ENCODE results near the gene THBS3. TPM values are rescaled to one million over a fixed set of nuclear protein-coding genes. Genes with fewer than 3 reads are reported as not detected.

Gene THBS3
- total and polyA plus RNA-seq, 2 of the 13 experiments (the other 11 are each of a cell fraction or from before 2014, with no cell fraction given): 0.86 to 3.6 TPM

DNA sequence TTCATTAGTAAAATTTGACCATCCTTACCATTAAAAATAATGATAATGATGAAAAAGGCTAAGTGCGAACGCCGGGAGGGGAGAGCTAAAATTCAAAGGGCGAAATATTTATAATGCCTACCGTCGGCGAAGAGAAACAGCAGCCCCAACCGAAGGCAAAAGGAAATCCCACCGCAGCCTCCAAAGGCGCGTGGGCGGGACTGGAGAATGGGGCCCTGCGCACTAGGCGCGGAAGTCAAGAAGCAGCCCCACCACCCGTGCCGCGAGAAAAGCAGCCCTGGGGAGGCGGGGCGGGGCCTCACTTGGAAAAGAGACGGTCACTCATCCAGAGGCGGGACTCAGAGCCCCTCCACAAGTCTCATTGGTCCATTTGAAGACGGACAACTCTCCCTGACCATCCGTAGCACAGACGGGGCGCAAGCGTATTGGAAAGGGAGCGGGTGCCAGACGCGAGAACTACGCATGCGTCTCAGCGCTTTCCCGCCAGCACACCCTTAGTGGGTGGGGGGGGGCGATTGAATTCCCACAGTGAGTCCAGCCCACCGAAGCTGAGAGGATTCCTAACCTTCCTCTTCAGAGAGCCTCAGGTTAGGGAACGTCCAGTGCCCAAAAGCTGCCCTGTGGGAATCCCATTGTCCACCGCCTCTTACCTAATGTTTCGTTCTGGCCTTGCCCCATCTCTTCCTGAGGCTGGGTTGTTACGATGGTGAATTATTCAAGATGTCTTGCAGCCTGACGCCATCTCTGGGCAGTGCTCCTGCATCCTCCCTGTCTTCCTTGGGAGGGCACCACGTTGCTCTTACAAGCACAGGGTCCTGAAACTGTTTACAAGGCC is 19.8 kb upstream of the THBS3 start (continued):
- TF ChIP-seq, protein P1, sequence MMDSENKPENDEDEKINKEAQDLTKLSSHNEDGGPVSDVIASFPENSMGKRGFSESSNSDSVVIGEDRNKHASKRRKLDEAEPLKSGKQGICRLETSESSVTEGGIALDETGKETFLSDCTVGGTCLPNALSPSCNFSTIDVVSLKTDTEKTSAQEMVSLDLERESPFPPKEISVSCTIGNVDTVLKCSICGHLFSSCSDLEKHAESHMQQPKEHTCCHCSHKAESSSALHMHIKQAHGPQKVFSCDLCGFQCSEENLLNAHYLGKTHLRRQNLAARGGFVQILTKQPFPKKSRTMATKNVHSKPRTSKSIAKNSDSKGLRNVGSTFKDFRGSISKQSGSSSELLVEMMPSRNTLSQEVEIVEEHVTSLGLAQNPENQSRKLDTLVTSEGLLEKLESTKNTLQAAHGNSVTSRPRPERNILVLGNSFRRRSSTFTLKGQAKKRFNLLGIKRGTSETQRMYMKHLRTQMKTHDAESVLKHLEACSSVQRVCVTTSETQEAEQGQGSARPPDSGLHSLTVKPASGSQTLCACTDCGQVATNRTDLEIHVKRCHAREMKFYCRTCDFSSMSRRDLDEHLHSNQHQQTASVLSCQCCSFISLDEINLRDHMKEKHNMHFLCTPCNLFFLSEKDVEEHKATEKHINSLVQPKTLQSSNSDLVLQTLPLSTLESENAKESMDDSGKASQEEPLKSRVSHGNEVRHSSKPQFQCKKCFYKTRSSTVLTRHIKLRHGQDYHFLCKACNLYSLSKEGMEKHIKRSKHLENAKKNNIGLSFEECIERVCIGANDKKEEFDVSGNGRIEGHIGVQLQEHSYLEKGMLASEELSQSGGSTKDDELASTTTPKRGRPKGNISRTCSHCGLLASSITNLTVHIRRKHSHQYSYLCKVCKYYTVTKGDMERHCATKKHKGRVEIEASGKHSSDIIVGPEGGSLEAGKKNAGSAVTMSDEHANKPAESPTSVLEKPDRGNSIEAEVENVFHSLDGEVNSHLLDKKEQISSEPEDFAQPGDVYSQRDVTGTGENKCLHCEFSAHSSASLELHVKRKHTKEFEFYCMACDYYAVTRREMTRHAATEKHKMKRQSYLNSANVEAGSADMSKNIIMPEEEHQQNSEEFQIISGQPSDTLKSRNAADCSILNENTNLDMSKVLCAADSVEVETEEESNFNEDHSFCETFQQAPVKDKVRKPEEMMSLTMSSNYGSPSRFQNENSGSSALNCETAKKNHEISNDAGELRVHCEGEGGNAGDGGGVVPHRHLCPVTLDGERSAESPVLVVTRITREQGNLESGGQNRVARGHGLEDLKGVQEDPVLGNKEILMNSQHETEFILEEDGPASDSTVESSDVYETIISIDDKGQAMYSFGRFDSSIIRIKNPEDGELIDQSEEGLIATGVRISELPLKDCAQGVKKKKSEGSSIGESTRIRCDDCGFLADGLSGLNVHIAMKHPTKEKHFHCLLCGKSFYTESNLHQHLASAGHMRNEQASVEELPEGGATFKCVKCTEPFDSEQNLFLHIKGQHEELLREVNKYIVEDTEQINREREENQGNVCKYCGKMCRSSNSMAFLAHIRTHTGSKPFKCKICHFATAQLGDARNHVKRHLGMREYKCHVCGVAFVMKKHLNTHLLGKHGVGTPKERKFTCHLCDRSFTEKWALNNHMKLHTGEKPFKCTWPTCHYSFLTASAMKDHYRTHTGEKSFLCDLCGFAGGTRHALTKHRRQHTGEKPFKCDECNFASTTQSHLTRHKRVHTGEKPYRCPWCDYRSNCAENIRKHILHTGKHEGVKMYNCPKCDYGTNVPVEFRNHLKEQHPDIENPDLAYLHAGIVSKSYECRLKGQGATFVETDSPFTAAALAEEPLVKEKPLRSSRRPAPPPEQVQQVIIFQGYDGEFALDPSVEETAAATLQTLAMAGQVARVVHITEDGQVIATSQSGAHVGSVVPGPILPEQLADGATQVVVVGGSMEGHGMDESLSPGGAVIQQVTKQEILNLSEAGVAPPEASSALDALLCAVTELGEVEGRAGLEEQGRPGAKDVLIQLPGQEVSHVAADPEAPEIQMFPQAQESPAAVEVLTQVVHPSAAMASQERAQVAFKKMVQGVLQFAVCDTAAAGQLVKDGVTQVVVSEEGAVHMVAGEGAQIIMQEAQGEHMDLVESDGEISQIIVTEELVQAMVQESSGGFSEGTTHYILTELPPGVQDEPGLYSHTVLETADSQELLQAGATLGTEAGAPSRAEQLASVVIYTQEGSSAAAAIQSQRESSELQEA (CRISPR knock-in tag; IDR thresholded peaks at IDR 0.05; ENCODE audit: not compliant biosample characterization): no peak
- TF ChIP-seq ZNF501 (CRISPR knock-in tag; IDR thresholded peaks at IDR 0.05): no peak; the same call in 1 of the 2 replicates
- TF ChIP-seq, protein P2, sequence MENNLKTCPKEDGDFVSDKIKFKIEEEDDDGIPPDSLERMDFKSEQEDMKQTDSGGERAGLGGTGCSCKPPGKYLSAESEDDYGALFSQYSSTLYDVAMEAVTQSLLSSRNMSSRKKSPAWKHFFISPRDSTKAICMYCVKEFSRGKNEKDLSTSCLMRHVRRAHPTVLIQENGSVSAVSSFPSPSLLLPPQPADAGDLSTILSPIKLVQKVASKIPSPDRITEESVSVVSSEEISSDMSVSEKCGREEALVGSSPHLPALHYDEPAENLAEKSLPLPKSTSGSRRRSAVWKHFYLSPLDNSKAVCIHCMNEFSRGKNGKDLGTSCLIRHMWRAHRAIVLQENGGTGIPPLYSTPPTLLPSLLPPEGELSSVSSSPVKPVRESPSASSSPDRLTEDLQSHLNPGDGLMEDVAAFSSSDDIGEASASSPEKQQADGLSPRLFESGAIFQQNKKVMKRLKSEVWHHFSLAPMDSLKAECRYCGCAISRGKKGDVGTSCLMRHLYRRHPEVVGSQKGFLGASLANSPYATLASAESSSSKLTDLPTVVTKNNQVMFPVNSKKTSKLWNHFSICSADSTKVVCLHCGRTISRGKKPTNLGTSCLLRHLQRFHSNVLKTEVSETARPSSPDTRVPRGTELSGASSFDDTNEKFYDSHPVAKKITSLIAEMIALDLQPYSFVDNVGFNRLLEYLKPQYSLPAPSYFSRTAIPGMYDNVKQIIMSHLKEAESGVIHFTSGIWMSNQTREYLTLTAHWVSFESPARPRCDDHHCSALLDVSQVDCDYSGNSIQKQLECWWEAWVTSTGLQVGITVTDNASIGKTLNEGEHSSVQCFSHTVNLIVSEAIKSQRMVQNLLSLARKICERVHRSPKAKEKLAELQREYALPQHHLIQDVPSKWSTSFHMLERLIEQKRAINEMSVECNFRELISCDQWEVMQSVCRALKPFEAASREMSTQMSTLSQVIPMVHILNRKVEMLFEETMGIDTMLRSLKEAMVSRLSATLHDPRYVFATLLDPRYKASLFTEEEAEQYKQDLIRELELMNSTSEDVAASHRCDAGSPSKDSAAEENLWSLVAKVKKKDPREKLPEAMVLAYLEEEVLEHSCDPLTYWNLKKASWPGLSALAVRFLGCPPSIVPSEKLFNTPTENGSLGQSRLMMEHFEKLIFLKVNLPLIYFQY (CRISPR knock-in tag; IDR thresholded peaks at IDR 0.05; ENCODE audit: borderline replicate concordance): no peak
- peak; percentile 55; the same call in 1 of the 2 replicates for TF ChIP-seq TSC22D2 (CRISPR knock-in tag; IDR thresholded peaks at IDR 0.05; ENCODE audit: borderline replicate concordance)
- no peak for TF ChIP-seq ZNF143 (CRISPR knock-in tag; IDR thresholded peaks at IDR 0.05)
- no peak for TF ChIP-seq BRCA1 (CRISPR knock-in tag; IDR thresholded peaks at IDR 0.05)
- TF ChIP-seq NKX3-1 (CRISPR knock-in tag; IDR thresholded peaks at IDR 0.05): no peak
- no peak for TF ChIP-seq MED8 (CRISPR knock-in tag; IDR thresholded peaks at IDR 0.05; ENCODE audit: insufficient replicate concordance)
- 0 out of 2 replicates have a peak, but pooled peaks have one; percentile 29 for TF ChIP-seq KAT7 (CRISPR knock-in tag; IDR thresholded peaks at IDR 0.05; ENCODE audit: borderline replicate concordance)
- TF ChIP-seq, protein P3, sequence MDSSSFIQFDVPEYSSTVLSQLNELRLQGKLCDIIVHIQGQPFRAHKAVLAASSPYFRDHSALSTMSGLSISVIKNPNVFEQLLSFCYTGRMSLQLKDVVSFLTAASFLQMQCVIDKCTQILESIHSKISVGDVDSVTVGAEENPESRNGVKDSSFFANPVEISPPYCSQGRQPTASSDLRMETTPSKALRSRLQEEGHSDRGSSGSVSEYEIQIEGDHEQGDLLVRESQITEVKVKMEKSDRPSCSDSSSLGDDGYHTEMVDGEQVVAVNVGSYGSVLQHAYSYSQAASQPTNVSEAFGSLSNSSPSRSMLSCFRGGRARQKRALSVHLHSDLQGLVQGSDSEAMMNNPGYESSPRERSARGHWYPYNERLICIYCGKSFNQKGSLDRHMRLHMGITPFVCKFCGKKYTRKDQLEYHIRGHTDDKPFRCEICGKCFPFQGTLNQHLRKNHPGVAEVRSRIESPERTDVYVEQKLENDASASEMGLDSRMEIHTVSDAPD (CRISPR knock-in tag; IDR thresholded peaks at IDR 0.05): no peak
- peak; percentile 20; the same call in 1 of the 2 replicates for TF ChIP-seq ZNF552 (CRISPR knock-in tag; IDR thresholded peaks at IDR 0.05; ENCODE audit: borderline replicate concordance)
- peak; percentile 20; the same call in 1 of the 2 replicates for TF ChIP-seq NCOR1 (IDR thresholded peaks at IDR 0.05; ENCODE audit: borderline replicate concordance, low read length)
- TF ChIP-seq ZNF10 (CRISPR knock-in tag; IDR thresholded peaks at IDR 0.05; ENCODE audit: borderline replicate concordance, low read depth): no peak
- TF ChIP-seq SMAD3 (CRISPR knock-in tag; IDR thresholded peaks at IDR 0.05): no peak
- no peak for TF ChIP-seq TGIF2 (CRISPR knock-in tag; IDR thresholded peaks at IDR 0.05)
